ENCODE data around the gene ADISSP.

ADISSP gene

GRCh38 chr20:3812259-3812681, 44.7 kb upstream of the ADISSP start:
- POLR2A ChIA-PET = interaction anchor here (1.3 to 2.0 kb wide), 2 partner anchors 8 to 25 kb away, joined by 3 to 12 read pairs; partner anchors contain the start of genes AP5S1 and CENPB
- H3K4me3 ChIP-seq (ENCODE audit: low read depth, low read length) = no peak overlapping the region

GRCh38 chr20:3811467-3812258, 44.1 kb upstream of the ADISSP start:
- peak; percentile 91 for DNase-seq (ENCODE audit: low read depth, low spot score)
- H3K4me3 ChIP-seq (ENCODE audit: low read depth, low read length) = peak overlapping the region; percentile 38
- ChIA-PET POLR2A (interaction anchor here (1.0 to 2.0 kb wide), 3 partner anchors 9 to 25 kb away, joined by 3 to 12 read pairs (median 3); partner anchors contain the start of genes AP5S1, CDC25B and CENPB), CTCF (interaction anchor here (0.7 to 2.9 kb wide), 8 partner anchors 16 to 281 kb away, joined by 3 to 18 read pairs (median 6); partner anchors contain the start of gene CDC25B)
- no peak for TF ChIP-seq CTCF (IDR thresholded peaks at IDR 0.05; ENCODE audit: insufficient read depth, low read length, missing control alignments)

More at GRCh38 chr20:3812259-3812681, 44.7 kb upstream of the ADISSP start:
- CTCF ChIA-PET = interaction anchor here (0.7 to 2.9 kb wide), 9 partner anchors 16 to 280 kb away, joined by 3 to 18 read pairs (median 3); partner anchors contain the start of gene CDC25B
- no peak for DNase-seq (ENCODE audit: low read depth, low spot score)
- no peak for TF ChIP-seq CTCF (IDR thresholded peaks at IDR 0.05; ENCODE audit: insufficient read depth, low read length, missing control alignments)

GRCh38 chr20:3808544-3808943, 41.0 kb upstream of the ADISSP start:
- no peak for DNase-seq (ENCODE audit: low read depth, low spot score)
- no peak for TF ChIP-seq CTCF (IDR thresholded peaks at IDR 0.05; ENCODE audit: insufficient read depth, low read length, missing control alignments)
- H3K4me3 ChIP-seq (ENCODE audit: low read depth, low read length) = no peak overlapping the region
- ChIA-PET CTCF (interaction anchor here (1.1 kb wide), 1 partner anchor 132 kb away, joined by 3 read pairs; no protein-coding TSS in a partner anchor), POLR2A (interaction anchor here (0.7 kb wide), 1 partner anchor 10 kb away, joined by 3 read pairs; no protein-coding TSS in a partner anchor)

- ChIA-PET POLR2A (no interaction called here), CTCF (interaction anchor here (0.6 to 1.8 kb wide), 2 partner anchors 9 to 51 kb away, joined by 3 to 6 read pairs; no protein-coding TSS in a partner anchor)
- no peak for DNase-seq (ENCODE audit: low read depth, low spot score)
- no peak for TF ChIP-seq CTCF (IDR thresholded peaks at IDR 0.05; ENCODE audit: insufficient read depth, low read length, missing control alignments)
- H3K4me3 ChIP-seq (ENCODE audit: low read depth, low read length) = no peak overlapping the region
These were observed 37.2 kb upstream of the ADISSP start for GRCh38 chr20:3804781-3805180.

- CTCF ChIA-PET = interaction anchor here (1.5 to 1.8 kb wide), 2 partner anchors 10 to 15 kb away, joined by 6 to 9 read pairs; partner anchors contain the start of gene AP5S1
- H3K4me3 ChIP-seq (ENCODE audit: low read depth, low read length) = no peak overlapping the region
- DNase-seq (ENCODE audit: low read depth, low spot score) = no peak
- no peak for TF ChIP-seq CTCF (IDR thresholded peaks at IDR 0.05; ENCODE audit: insufficient read depth, low read length, missing control alignments)
- POLR2A ChIA-PET = no interaction called here
These were observed 36.8 kb upstream of the ADISSP start for GRCh38 chr20:3804254-3804751.

GRCh38 chr20:3803854-3804253, 36.3 kb upstream of the ADISSP start:
- DNase-seq (ENCODE audit: low read depth, low spot score) = no peak
- CTCF ChIA-PET = interaction anchor here (1.5 to 1.8 kb wide), 2 partner anchors 10 to 15 kb away, joined by 6 to 9 read pairs; partner anchors contain the start of gene AP5S1
- POLR2A ChIA-PET = no interaction called here
- no peak for TF ChIP-seq CTCF (IDR thresholded peaks at IDR 0.05; ENCODE audit: insufficient read depth, low read length, missing control alignments)
- no peak overlapping the region for H3K4me3 ChIP-seq (ENCODE audit: low read depth, low read length)

All from AG04449 (cell line).